Epithelial cell of esophagus (primary cell): Measurements from ENCODE around the gene VNN1.

ENCODE experiments used
- DNase-seq: peaks from one replicate; pipeline ENCODE4 v3.0.0; 2010; ENCODE audit warnings: low read depth
- H3K4me3 ChIP-seq: 2 replicates; pipeline ENCODE4 v1.5.1; 2011; ENCODE audit warnings: mild to moderate bottlenecking, low read length, control low read depth
- CTCF ChIP-seq: IDR thresholded peaks from 2 replicates; pipeline ENCODE4 v1.5.1; 2011; ENCODE audit warnings: low read depth, mild to moderate bottlenecking, low read length, control low read depth, inconsistent platforms; ENCODE audit not compliant: insufficient read depth; ENCODE audit errors: missing control alignments

Gene VNN1

GRCh38 chr6:132664309-132665034 lies 49.4 kb downstream of the VNN1 start:
- TF ChIP-seq CTCF = no peak
- peak; percentile 51 for DNase-seq
- H3K4me3 ChIP-seq = no peak overlapping the region

DNA sequence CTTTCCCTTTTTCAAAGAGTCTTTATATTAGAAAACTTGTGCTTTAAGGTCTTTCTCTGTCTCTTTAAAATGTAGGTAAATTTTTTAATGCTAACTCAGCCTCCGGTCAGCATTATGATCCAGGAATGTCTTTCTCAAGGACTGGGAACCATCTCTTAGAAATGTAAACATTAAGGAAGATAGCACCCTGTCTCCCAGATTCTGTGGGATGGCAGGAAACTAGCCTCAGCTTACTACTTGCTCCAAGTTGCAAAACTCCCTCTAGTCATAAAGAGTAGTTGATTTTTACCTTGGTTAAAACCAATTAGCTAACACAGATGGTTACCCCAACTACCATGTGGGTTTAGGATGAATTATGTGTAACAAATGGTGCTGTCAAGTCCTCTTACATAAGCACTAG lies 50.2 kb downstream of the VNN1 start:
- TF ChIP-seq CTCF = no peak
- no peak overlapping the region for H3K4me3 ChIP-seq
- DNase-seq = no peak

GRCh38 chr6:132661906-132662305 lies 51.9 kb downstream of the VNN1 start:
- H3K4me3 ChIP-seq = no peak overlapping the region
- no peak for DNase-seq
- TF ChIP-seq CTCF = no peak

DNA sequence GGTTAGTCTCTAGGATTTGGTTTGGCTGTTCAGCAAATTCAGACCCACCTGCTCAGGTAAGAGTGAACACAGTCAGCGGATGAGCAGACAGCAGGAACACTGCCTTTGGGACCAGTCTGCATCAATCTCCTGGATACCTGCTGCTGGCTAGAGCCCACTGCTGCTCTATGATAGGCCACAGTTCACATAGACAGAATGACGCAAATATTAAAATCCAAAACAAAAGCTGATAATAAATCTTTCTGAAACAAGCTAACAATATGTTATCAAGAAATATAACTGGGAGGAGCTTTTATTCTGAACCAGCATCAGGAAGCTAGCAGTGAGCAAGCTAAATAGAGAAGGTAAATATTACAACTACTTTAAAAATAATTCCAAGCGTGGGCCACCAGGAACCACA lies 54.8 kb downstream of the VNN1 start, which contains the start of gene TAAR1:
TSS of gene TAAR1 (minus strand) at position 101 of the 400 bp plus-strand sequence. CDS start 13,179 bp downstream, outside the sequence.
- DNase-seq = no peak
- TF ChIP-seq CTCF = no peak
- H3K4me3 ChIP-seq = no peak within 1 kb of the TSS

DNA sequence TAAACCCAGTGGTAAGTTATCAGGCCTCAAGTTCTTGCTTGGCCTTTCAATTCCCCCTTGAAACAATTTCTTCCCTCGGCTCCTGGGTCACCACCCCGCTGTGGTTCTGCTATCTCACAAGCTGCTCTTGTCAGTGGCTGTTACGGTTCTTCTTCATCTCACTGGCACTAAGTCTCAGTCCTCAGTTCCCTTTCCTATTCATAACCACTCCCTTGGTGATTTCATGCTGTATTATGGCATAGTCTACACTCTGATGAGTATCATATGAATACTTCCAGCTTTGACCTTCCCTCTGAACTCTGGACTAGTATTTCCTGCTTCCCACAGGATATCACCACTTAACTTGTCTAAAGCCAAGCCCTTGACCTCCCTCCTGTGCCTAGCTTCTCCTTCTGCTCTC lies 62.8 kb downstream of the VNN1 start:
- DNase-seq = peak; percentile 54
- no peak for TF ChIP-seq CTCF

DNA sequence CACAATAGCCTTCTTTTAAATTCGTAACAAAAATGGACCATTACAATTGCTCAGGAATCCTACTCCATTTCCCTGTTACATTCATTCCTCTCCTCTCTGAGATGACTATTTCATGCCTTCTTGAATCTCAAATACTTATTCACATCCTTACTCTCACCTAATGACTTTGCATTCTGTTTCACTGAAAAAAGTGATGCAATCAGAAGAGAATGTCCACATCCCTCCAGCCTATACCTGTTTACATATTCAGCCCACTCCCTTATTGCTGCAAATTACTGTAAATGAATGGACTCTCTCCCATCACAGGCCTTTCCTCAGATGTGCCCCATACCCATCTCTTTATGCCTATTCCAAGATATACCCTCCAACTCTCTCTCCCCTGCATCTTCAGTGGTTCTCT lies 63.4 kb downstream of the VNN1 start:
- no peak overlapping the region for H3K4me3 ChIP-seq
- TF ChIP-seq CTCF = no peak
- peak; percentile 87 for DNase-seq

More for the DNA sequence above, 62.8 kb downstream of the VNN1 start:
- no peak overlapping the region for H3K4me3 ChIP-seq

DNA sequence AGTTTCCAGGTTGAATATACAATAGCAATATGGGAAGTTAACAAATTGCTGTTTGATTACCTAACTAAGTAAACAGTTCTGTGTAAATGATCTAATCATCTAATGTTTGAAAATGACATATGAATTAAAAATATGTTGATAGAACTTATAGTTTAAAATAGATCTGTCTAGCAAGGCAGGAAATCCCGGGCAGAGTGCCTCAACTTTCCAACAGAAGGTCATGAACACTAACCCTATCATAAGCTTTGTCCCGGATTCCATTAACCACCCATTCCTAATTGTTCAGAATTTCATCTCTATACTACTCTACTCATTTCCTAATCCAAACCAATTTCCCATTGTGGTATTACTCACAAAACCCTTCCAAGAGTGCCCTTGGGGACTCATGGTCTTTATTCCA lies 65.0 kb downstream of the VNN1 start:
- TF ChIP-seq CTCF = no peak
- DNase-seq = no peak
- no peak overlapping the region for H3K4me3 ChIP-seq
